Naive thymus-derived CD4-positive, alpha-beta T cell (primary cell): ENCODE data around the gene SLC2A6. TPM values are rescaled to one million over a fixed set of nuclear protein-coding genes. Genes with fewer than 3 reads are reported as not detected.

Source experiments
- ATAC-seq: fragments of 150-1000 bp; cut with Tn5 transposase; 2 replicates; pipeline ENCODE4 v1.10.0; 2021; ENCODE audit warnings: mild to moderate bottlenecking, moderate library complexity
- CTCF ChIA-PET: fragments of 350-600 bp; sonication (Branson Sonifier 250); formaldehyde crosslinking; loops from one replicate; lab custom pipeline; 2021; ENCODE audit warnings: antibody characterized with exemption; lab: Charles Lee
- POLR2A ChIA-PET: fragments of 350-600 bp; sonication (Branson Sonifier 250); formaldehyde crosslinking; loops from one replicate; lab custom pipeline; 2021; ENCODE audit warnings: antibody characterized with exemption, inconsistent platforms; lab: Charles Lee
- DNase-seq, 9 donors: peaks; one replicate each; pipeline versions ENCODE4 v3.0.0 to v3.0.0-alpha.2; 2020 to 2022; ENCODE audit warnings: mixed read lengths in 1 of 9
- H3K27ac ChIP-seq: one replicate; pipeline ENCODE4 v1.7.0; 2013; ENCODE audit warnings: mild to moderate bottlenecking, low read depth, low read length, moderate library complexity
- H3K27me3 ChIP-seq, 2 donors: one replicate each; pipeline ENCODE4 v1.7.0; 2013; ENCODE audit warnings: low read length in 2 of 2, mild to moderate bottlenecking in 2 of 2, moderate library complexity in 2 of 2; ENCODE audit not compliant: control insufficient read depth in 2 of 2, insufficient read depth in 2 of 2
- H3K36me3 ChIP-seq, 3 experiments: 1 replicate in 2 of 3; 2 replicates in 1 of 3; pipeline ENCODE4 v1.7.0; 2013; ENCODE audit warnings: low read length in 3 of 3, mild to moderate bottlenecking in 3 of 3, moderate library complexity in 1 of 3; ENCODE audit not compliant: insufficient read depth in 3 of 3, control insufficient read depth in 2 of 3
- H3K4me1 ChIP-seq, 2 donors: one replicate each; pipeline ENCODE4 v1.7.0; 2013; ENCODE audit warnings: low read length in 2 of 2, mild to moderate bottlenecking in 2 of 2, moderate library complexity in 1 of 2; ENCODE audit not compliant: control insufficient read depth in 2 of 2, insufficient read depth in 2 of 2
- H3K4me3 ChIP-seq: 2 replicates; pipeline ENCODE4 v1.7.0; 2013; ENCODE audit warnings: mild to moderate bottlenecking, low read length
- H3K9me3 ChIP-seq, 3 experiments: 1 replicate in 2 of 3; 2 replicates in 1 of 3; pipeline ENCODE4 v1.7.0; 2013; ENCODE audit warnings: low read length in 3 of 3; ENCODE audit not compliant: control insufficient read depth in 2 of 3
- H3K27ac Mint-ChIP-seq, 9 donors: one replicate each; pipeline ENCODE4 v1.8.0; 2020 to 2022; ENCODE audit warnings: mixed read lengths in 9 of 9, mild to moderate bottlenecking in 8 of 9, moderate library complexity in 5 of 9, inconsistent platforms in 2 of 9
- H3K27me3 Mint-ChIP-seq, 5 donors: one replicate each; pipeline ENCODE4 v1.8.0; 2021 to 2022; ENCODE audit warnings: mixed read lengths in 5 of 5, mild to moderate bottlenecking in 1 of 5
- H3K36me3 Mint-ChIP-seq, 5 donors: one replicate each; pipeline ENCODE4 v1.8.0; 2020 to 2022; ENCODE audit warnings: mixed read lengths in 5 of 5, mild to moderate bottlenecking in 3 of 5, inconsistent platforms in 1 of 5
- H3K4me1 Mint-ChIP-seq, 7 donors: one replicate each; pipeline ENCODE4 v1.8.0; 2020 to 2022; ENCODE audit warnings: mixed read lengths in 7 of 7, mild to moderate bottlenecking in 3 of 7, inconsistent platforms in 1 of 7
- H3K4me3 Mint-ChIP-seq, 10 donors: one replicate each; pipeline ENCODE4 v1.8.0; 2020 to 2022; ENCODE audit warnings: mild to moderate bottlenecking in 10 of 10, mixed read lengths in 10 of 10, moderate library complexity in 6 of 10, inconsistent platforms in 2 of 10
- H3K9me3 Mint-ChIP-seq, 11 donors: one replicate each; pipeline ENCODE4 v1.8.0; 2020 to 2022; ENCODE audit warnings: mixed read lengths in 11 of 11, mild to moderate bottlenecking in 4 of 11, inconsistent platforms in 1 of 11, moderate library complexity in 1 of 11
- intact Hi-C, 2 donors: fragments of 100-400 bp; cut with micrococcal nuclease; formaldehyde crosslinking; loops; one replicate each; pipeline ENCODE4 v1.15.1; 2023
- polyA plus RNA-seq, 2 donors: library from polyadenylated mRNA; unstranded; fragments of 300-500 nt; fragmentation: Illumina TruSeq; gene quantifications; one replicate each; pipeline ENCODE4 v1.2.3, GENCODE V29; 2021
- total RNA-seq, 6 experiments: library from RNA in 5 of 6; stranded (reverse) in 5 of 6; gene quantifications; 1 replicate in 5 of 6; 2 replicates in 1 of 6; pipeline ENCODE4 v1.2.3 and lab custom pipeline; 2021 to 2026

The SLC2A6 gene
- total and polyA plus RNA-seq, 7 experiments from 2014 or later, result 2.4 to 34.7 (median 3.4) TPM

- ATAC-seq (no peak), DNase-seq (no peak)
- no peaks in the 10 kb centered on the region for H3K36me3 ChIP-seq
- no peak overlapping the region for H3K4me3 ChIP-seq
- Mint-ChIP-seq H3K9me3 (peaks cover 0 to 2% (median 0%) of the 10 kb centered on the region in 11 donors), H3K4me3 (no peak overlapping the region), H3K36me3 (no peaks in the 10 kb centered on the region), H3K4me1 (no peaks in the 10 kb centered on the region), H3K27ac (no peak overlapping the region), H3K27me3 (peaks cover 0 to 4% (median 0%) of the 10 kb centered on the region in 5 donors)
- H3K27ac ChIP-seq, result no peak overlapping the region
- ChIA-PET CTCF (no interaction called here), POLR2A (no interaction called here)
- no peaks in the 10 kb centered on the region for H3K27me3 ChIP-seq
- no peaks in the 10 kb centered on the region for H3K9me3 ChIP-seq
- intact Hi-C loops, result no loop called here
- no peaks in the 10 kb centered on the region for H3K4me1 ChIP-seq
Measured at GRCh38 chr9:133493428-133493827, 14.5 kb upstream of the SLC2A6 start.

DNA sequence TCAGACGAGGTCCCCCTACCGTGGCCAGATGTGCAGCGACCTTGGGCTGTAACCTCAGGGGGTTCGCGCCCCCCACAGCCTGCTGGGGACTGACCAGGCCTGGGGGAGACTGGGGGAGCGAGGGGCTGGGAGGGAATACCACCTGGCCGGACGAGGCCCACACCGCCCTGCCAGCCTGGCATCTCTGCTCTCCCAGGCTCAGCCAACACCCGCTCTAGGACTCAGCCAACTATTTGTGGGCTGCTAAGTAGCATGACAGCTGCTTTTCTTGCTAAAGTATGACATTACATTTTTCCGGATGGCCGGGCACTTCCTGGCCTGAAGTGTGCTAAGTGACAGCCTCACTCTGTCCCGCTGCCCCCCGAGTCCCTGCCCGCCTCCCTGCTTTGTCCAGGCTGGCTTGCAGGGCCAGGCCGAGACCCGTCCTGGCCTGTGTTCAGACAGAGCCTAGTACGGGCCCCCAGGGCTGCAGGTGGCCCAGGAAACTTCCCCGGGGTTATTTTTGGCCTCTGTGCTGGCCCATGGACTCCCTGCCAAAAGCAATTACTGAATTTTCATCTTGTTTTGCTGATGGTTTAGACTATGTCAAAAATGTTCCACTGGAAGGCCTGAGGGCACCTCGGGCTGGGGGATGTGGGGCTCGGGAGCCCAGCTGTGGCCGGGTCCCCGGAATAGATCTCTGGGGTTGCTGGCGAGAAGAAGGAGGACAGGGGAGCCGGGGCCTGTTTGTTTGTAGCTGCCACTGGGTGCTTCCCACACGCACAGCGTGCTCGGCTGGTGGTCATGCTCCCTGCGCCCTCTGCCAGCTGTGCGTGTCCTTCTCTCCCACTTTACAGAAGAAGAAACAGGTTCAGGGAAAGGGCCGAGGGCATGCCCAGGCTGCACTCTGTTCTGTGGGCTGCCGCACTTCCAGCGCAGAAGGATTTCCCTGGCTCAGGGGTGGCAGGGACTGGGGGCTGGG is 13.4 kb upstream of the SLC2A6 start:
- Mint-ChIP-seq H3K4me3 (no peak overlapping the region), H3K9me3 (no peaks in the 10 kb centered on the region), H3K27me3 (no peaks in the 10 kb centered on the region), H3K36me3 (no peaks in the 10 kb centered on the region), H3K27ac (no peak overlapping the region), H3K4me1 (no peaks in the 10 kb centered on the region)
- CTCF ChIA-PET, result no interaction called here
- Histone ChIP-seq H3K4me3 (no peak overlapping the region), H3K9me3 (no peaks in the 10 kb centered on the region), H3K4me1 (no peaks in the 10 kb centered on the region), H3K27ac (no peak overlapping the region), H3K36me3 (no peaks in the 10 kb centered on the region), H3K27me3 (no peaks in the 10 kb centered on the region)
- POLR2A ChIA-PET, result no interaction called here
- DNase-seq, result no peak
- intact Hi-C loops, result no loop called here
- no peak for ATAC-seq

DNA sequence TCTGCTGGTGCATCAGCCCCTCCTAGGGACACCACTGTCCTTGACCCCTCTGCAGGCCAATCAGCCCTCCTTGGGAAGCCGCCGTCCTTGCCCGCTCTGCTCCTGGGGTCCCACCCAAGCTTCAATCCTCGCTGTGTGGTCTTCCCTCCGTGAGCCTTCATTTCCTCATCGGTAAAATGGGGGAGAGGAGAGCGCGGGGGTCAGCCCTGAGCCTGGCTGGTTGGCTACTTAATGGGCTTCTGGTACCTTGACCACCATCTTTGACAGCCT is 12.7 kb upstream of the SLC2A6 start:
- Histone ChIP-seq H3K4me3 (no peak overlapping the region), H3K9me3 (no peaks in the 10 kb centered on the region), H3K27ac (no peak overlapping the region), H3K27me3 (no peaks in the 10 kb centered on the region), H3K36me3 (no peaks in the 10 kb centered on the region), H3K4me1 (no peaks in the 10 kb centered on the region)
- H3K27me3 Mint-ChIP-seq, result no peaks in the 10 kb centered on the region
- POLR2A ChIA-PET, result no interaction called here
- ATAC-seq (no peak), DNase-seq (no peak)
- no peaks in the 10 kb centered on the region for H3K36me3 Mint-ChIP-seq
- no peak overlapping the region for H3K4me3 Mint-ChIP-seq
- peaks cover 0 to under 1% (median 0%) of the 10 kb centered on the region in 7 donors for H3K4me1 Mint-ChIP-seq
- no peak overlapping the region for H3K27ac Mint-ChIP-seq
- H3K9me3 Mint-ChIP-seq, result no peaks in the 10 kb centered on the region
- CTCF ChIA-PET, result no interaction called here
- intact Hi-C loops, result no loop called here

DNA sequence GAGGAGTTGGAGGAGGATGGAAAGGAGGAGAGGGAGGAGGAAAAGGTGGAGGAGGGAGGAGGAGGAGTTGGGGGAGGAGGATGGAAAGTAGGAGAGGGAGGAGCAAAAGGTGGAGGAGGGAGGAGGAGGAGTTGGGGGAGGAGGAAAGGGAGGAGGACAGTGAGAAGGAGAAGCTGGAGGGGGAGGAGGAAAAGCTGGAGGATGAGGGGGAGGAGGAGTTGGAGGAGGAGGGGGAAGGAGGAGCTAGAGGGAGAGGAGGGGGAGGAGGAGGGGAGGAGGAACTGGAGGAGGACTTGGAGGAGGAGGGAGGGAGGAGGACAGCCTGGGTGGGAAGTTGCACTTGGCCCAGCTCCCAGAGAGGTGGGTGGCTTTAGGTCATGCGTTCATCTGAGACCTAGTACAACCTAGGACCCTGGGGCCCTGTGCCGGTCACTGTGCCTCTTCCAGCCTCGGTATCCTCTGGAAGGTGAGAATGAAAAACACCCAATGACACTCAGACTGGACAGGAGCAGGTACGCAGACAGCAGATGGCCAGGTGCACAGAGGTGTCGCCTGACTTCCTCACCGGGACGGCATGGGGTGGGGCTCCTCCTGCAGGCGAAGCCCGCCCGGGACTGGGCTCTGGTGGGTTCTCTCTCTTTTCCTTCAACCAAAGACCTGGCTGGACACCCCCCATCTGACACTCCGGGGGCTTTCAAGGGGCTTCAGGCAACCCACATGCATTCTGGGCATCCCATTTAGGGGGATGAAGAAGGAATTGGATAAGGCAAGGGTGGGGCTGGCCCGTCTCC is 12.2 kb upstream of the SLC2A6 start:
- no peak overlapping the region for H3K27ac ChIP-seq
- no peaks in the 10 kb centered on the region for H3K27me3 ChIP-seq
- H3K27me3 Mint-ChIP-seq, result no peaks in the 10 kb centered on the region
- peaks cover 2 to 3% of the 10 kb centered on the region in 2 donors for H3K4me1 ChIP-seq
- peaks cover 0 to 6% (median 4%) of the 10 kb centered on the region in 7 donors for H3K4me1 Mint-ChIP-seq
- intact Hi-C loops, result no loop called here
- ATAC-seq, result no peak
- H3K36me3 Mint-ChIP-seq, result no peaks in the 10 kb centered on the region
- POLR2A ChIA-PET, result no interaction called here
- CTCF ChIA-PET, result interaction anchor here (0.6 kb wide), 1 partner anchor 205 kb away, joined by 4 read pairs; no protein-coding TSS in a partner anchor
- no peak overlapping the region for H3K27ac Mint-ChIP-seq
- no peak for DNase-seq
- H3K9me3 ChIP-seq, result no peaks in the 10 kb centered on the region
- no peaks in the 10 kb centered on the region for H3K36me3 ChIP-seq
- H3K9me3 Mint-ChIP-seq, result no peaks in the 10 kb centered on the region
- H3K4me3 Mint-ChIP-seq, result no peak overlapping the region
- no peak overlapping the region for H3K4me3 ChIP-seq

DNA sequence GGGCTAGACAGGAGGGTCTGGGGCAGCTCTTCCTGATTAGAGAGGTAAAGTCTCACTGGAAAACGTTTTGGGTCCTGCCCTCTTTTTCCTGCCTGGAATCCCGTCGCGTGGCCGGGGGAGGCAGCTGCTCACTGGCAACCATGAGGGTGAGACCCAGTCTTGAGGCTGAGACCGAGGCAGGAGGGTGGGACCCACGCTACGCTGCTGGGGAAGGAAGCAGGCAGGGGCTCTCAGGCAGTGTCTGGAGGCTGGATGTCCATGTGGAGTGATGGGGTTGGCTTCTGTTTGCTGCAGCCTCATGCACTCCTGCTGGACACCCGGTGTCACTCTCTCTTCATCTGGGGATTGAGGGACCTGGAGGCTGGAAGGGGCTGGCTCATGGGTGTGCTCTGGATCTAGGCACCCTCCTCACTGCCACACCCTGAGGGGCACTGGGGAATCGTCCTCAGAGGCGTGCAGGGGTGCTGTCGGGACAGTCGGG is 11.3 kb upstream of the SLC2A6 start:
- peaks cover 3 to 5% of the 10 kb centered on the region in 2 donors for H3K4me1 ChIP-seq
- H3K9me3 Mint-ChIP-seq, result no peaks in the 10 kb centered on the region
- no peaks in the 10 kb centered on the region for H3K36me3 Mint-ChIP-seq
- no peak overlapping the region for H3K27ac ChIP-seq
- intact Hi-C loops, result no loop called here
- POLR2A ChIA-PET, result no interaction called here
- H3K4me3 Mint-ChIP-seq, result no peak overlapping the region
- no peaks in the 10 kb centered on the region for H3K27me3 Mint-ChIP-seq
- no peaks in the 10 kb centered on the region for H3K27me3 ChIP-seq
- DNase-seq, result no peak
- ATAC-seq, result no peak
- CTCF ChIA-PET, result interaction anchor here (0.6 kb wide), 1 partner anchor 205 kb away, joined by 4 read pairs; no protein-coding TSS in a partner anchor
- H3K9me3 ChIP-seq, result no peaks in the 10 kb centered on the region
- no peaks in the 10 kb centered on the region for H3K36me3 ChIP-seq
- H3K4me1 Mint-ChIP-seq, result peaks cover 0 to 7% (median 6%) of the 10 kb centered on the region in 7 donors
- no peak overlapping the region for H3K4me3 ChIP-seq
- H3K27ac Mint-ChIP-seq, result no peak overlapping the region

GRCh38 chr9:133489253-133490190 is 10.6 kb upstream of the SLC2A6 start:
- ChIA-PET CTCF (interaction anchor here (1.1 to 1.6 kb wide), 2 partner anchors 10 to 20 kb away, joined by 3 to 5 read pairs; no protein-coding TSS in a partner anchor), POLR2A (no interaction called here)
- no peak for DNase-seq
- Mint-ChIP-seq H3K27ac (peak overlapping the region in 1 of 9 donors; percentile 68), H3K36me3 (no peaks in the 10 kb centered on the region), H3K27me3 (no peaks in the 10 kb centered on the region), H3K4me1 (peaks cover 0 to 7% (median 6%) of the 10 kb centered on the region in 7 donors), H3K4me3 (peak overlapping the region in 1 of 10 donors; percentile 21), H3K9me3 (no peaks in the 10 kb centered on the region)
- no peak overlapping the region for H3K27ac ChIP-seq
- intact Hi-C loops, result loop anchor here in 1 of 2 donors (5.0 kb wide), 1 partner anchor 252 kb away; no protein-coding TSS in a partner anchor
- no peaks in the 10 kb centered on the region for H3K36me3 ChIP-seq
- peaks cover 3 to 5% of the 10 kb centered on the region in 2 donors for H3K4me1 ChIP-seq
- H3K27me3 ChIP-seq, result no peaks in the 10 kb centered on the region
- no peaks in the 10 kb centered on the region for H3K9me3 ChIP-seq
- no peak for ATAC-seq
- H3K4me3 ChIP-seq, result no peak overlapping the region
